HepG2 (cell line): ENCODE results near the gene RRAS. TPM values are rescaled to one million over a fixed set of nuclear protein-coding genes. Genes with fewer than 3 reads are reported as not detected.

Experiments
- ATAC-seq: fragments of 200-7000 bp; cut with Tn5 transposase; 3 replicates; pipeline ENCODE4 v1.9.1; 2020; ENCODE audit warnings: mild to moderate bottlenecking, moderate library complexity
- BruUV-seq: library from RNA; stranded (reverse); fragments of 400-500 nt; replicated peaks from 2 replicates; lab custom pipeline; 2021; lab: Mats Ljungman, UMichigan
- CTCF ChIA-PET: fragments of 300-600 bp; formaldehyde crosslinking; extraction: SDS; loops from one replicate; lab custom pipeline; 2021; ENCODE audit warnings: low total read pairs, inconsistent platforms, low intra/inter-chr PET ratio; lab: Yijun Ruan, JAX
- POLR2A ChIA-PET: fragments of 350-600 bp; sonication (Branson Sonifier 250); formaldehyde crosslinking; loops from one replicate; lab custom pipeline; 2020; ENCODE audit warnings: antibody characterized with exemption, inconsistent platforms; lab: Yijun Ruan, JAX
- DNase-seq: peaks from one replicate; pipeline ENCODE4 v3.0.0-alpha.2; 2015; ENCODE audit warnings: low spot score
- FAIRE-seq: peaks from 3 replicates; lab custom pipeline; 2011; peaks lifted over from hg19 to GRCh38; lab: Jason Lieb, UNC
- H2AFZ ChIP-seq: one replicate; pipeline ENCODE4 v1.6.1; 2011; ENCODE audit warnings: low read length, inconsistent platforms
- H3K27ac ChIP-seq: fragments of 300-600 bp; 3 replicates; pipeline ENCODE4 v1.8.0; 2011; ENCODE audit warnings: mixed run types, mild to moderate bottlenecking, mixed read lengths, low read length, inconsistent platforms; ENCODE audit not compliant: insufficient read depth; ENCODE audit errors: extremely low read length
- H3K27me3 ChIP-seq, 2 experiments: fragments of 200-600 bp in 1 of 2; 2 replicates in 1 of 2; 3 replicates in 1 of 2; pipeline versions ENCODE4 v1.6.0 to v1.8.0; 2011; ENCODE audit warnings: low read length in 2 of 2, mild to moderate bottlenecking in 2 of 2, moderate library complexity in 2 of 2, inconsistent platforms in 1 of 2; ENCODE audit not compliant: insufficient read depth in 2 of 2, control insufficient read depth in 1 of 2
- H3K36me3 ChIP-seq, 2 experiments: fragments of 200-600 bp in 1 of 2; replicated peaks in 1 of 2; 2 replicates in 1 of 2; 3 replicates in 1 of 2; pipeline versions ENCODE4 v1.5.1 to v1.8.0; 2011; ENCODE audit warnings: low read length in 2 of 2, inconsistent platforms in 1 of 2; ENCODE audit not compliant: insufficient read depth in 2 of 2, control insufficient read depth in 1 of 2
- H3K4me1 ChIP-seq: 2 replicates; pipeline ENCODE4 v1.5.1; 2012; ENCODE audit warnings: low read length, inconsistent platforms; ENCODE audit not compliant: insufficient read depth
- H3K4me2 ChIP-seq: 2 replicates; pipeline ENCODE4 v1.6.0; 2011; ENCODE audit warnings: low read depth, low read length, inconsistent platforms
- H3K4me3 ChIP-seq, 3 experiments: fragments of 200-600 bp in 1 of 3; sonication (generic), shearing (Covaris generic) in 1 of 3; replicated peaks in 1 of 3; 2 replicates each; pipeline ENCODE4 v1.5.1; 2011 to 2016; ENCODE audit warnings: low read length in 3 of 3, inconsistent platforms in 2 of 3, low read depth in 2 of 3, mild to moderate bottlenecking in 2 of 3, control low read depth in 1 of 3, mixed read lengths in 1 of 3; ENCODE audit not compliant: insufficient read depth in 1 of 3
- H3K79me2 ChIP-seq: one replicate; pipeline ENCODE4 v1.6.1; 2011; ENCODE audit warnings: low read length, inconsistent platforms; ENCODE audit not compliant: insufficient read depth
- H3K9ac ChIP-seq: 2 replicates; pipeline ENCODE4 v1.6.0; 2011; ENCODE audit warnings: mild to moderate bottlenecking, low read depth, low read length, inconsistent platforms; ENCODE audit not compliant: insufficient read depth
- H3K9me3 ChIP-seq: 2 replicates; pipeline ENCODE4 v1.5.1; 2012; ENCODE audit warnings: mild to moderate bottlenecking, low read length
- H4K20me1 ChIP-seq: 2 replicates; pipeline ENCODE4 v1.6.0; 2011; ENCODE audit warnings: inconsistent platforms, mild to moderate bottlenecking, low read length, moderate library complexity; ENCODE audit not compliant: insufficient read depth
- ATF3 ChIP-seq: sonication (generic); formaldehyde crosslinking; IDR thresholded peaks from 2 replicates; pipeline ENCODE4 v1.4.0; 2020; ENCODE audit warnings: missing genetic modification reagents
- BCL6 ChIP-seq: IDR thresholded peaks from 2 replicates; pipeline ENCODE4 v1.6.1; 2016; ENCODE audit warnings: missing genetic modification reagents, missing compliant biosample characterization
- CC2D1A ChIP-seq: sonication (generic); formaldehyde crosslinking; IDR thresholded peaks from 2 replicates; pipeline ENCODE4 v1.8.1; 2023; ENCODE audit warnings: mild to moderate bottlenecking, missing genetic modification reagents
- E2F1 ChIP-seq: sonication (generic); formaldehyde crosslinking; IDR thresholded peaks from 2 replicates; pipeline ENCODE4 v1.5.0; 2020; ENCODE audit warnings: missing genetic modification reagents
- HNF4A ChIP-seq: sonication (generic); formaldehyde crosslinking; IDR thresholded peaks from 2 replicates; pipeline ENCODE4 v1.4.0; 2020; ENCODE audit warnings: missing genetic modification reagents
- HOXA7 ChIP-seq: sonication (generic); formaldehyde crosslinking; IDR thresholded peaks from 2 replicates; pipeline ENCODE4 v1.8.1; 2022; ENCODE audit warnings: mild to moderate bottlenecking, missing genetic modification reagents, moderate library complexity
- KLF13 ChIP-seq: sonication (generic); formaldehyde crosslinking; IDR thresholded peaks from 2 replicates; pipeline ENCODE4 v1.4.0; 2020; ENCODE audit warnings: mild to moderate bottlenecking, missing genetic modification reagents
- KLF9 ChIP-seq: IDR thresholded peaks from 2 replicates; pipeline ENCODE4 v1.6.1; 2016; ENCODE audit warnings: low read depth
- MEF2D ChIP-seq: sonication (generic); formaldehyde crosslinking; IDR thresholded peaks from 2 replicates; pipeline ENCODE4 v1.5.1; 2020; ENCODE audit warnings: mild to moderate bottlenecking, missing genetic modification reagents
- MXD1 ChIP-seq: sonication (generic); formaldehyde crosslinking; IDR thresholded peaks from 2 replicates; pipeline ENCODE4 v1.4.0; 2020; ENCODE audit warnings: mild to moderate bottlenecking, missing genetic modification reagents
- NFE2L2 ChIP-seq: fragments of 150-350 bp; IDR thresholded peaks from 2 replicates; pipeline ENCODE4 v1.6.1; 2014; ENCODE audit warnings: low read length
- NPAS2 ChIP-seq: sonication (generic); formaldehyde crosslinking; IDR thresholded peaks from 2 replicates; pipeline ENCODE4 v1.8.0; 2022; ENCODE audit warnings: mild to moderate bottlenecking, missing genetic modification reagents, borderline replicate concordance
- PAF1 ChIP-seq: IDR thresholded peaks from 2 replicates; pipeline ENCODE4 v1.6.1; 2016; ENCODE audit warnings: missing genetic modification reagents, missing compliant biosample characterization
- PCBP1 ChIP-seq: fragments of 200-400 bp; formaldehyde crosslinking; IDR thresholded peaks from 2 replicates; pipeline ENCODE4 v1.6.1; 2017; ENCODE audit warnings: mild to moderate bottlenecking, low read depth, low read length, borderline replicate concordance
- POLR2A ChIP-seq, 2 experiments: IDR thresholded peaks; 2 replicates each; pipeline ENCODE4 v1.6.1; 2011; ENCODE audit warnings: low read depth in 2 of 2, low read length in 2 of 2, mild to moderate bottlenecking in 1 of 2, moderate library complexity in 1 of 2; ENCODE audit not compliant: insufficient read depth in 1 of 2
- SRY ChIP-seq: sonication (generic); formaldehyde crosslinking; IDR thresholded peaks from 2 replicates; pipeline ENCODE4 v1.8.0; 2022; ENCODE audit warnings: mild to moderate bottlenecking, missing genetic modification reagents
- TCF12 ChIP-seq, 2 experiments: fragments of 450-650 bp in 1 of 2; sonication (generic) in 1 of 2; formaldehyde crosslinking in 1 of 2; IDR thresholded peaks; 2 replicates each; pipeline versions ENCODE4 v1.6.1 to v1.8.0; 2017 to 2022; ENCODE audit warnings: antibody characterized with exemption in 1 of 2, mild to moderate bottlenecking in 1 of 2, missing genetic modification reagents in 1 of 2, moderate library complexity in 1 of 2
- TOE1 ChIP-seq: sonication (generic); formaldehyde crosslinking; IDR thresholded peaks from 2 replicates; pipeline ENCODE4 v1.4.0; 2020; ENCODE audit warnings: mild to moderate bottlenecking, missing genetic modification reagents
- ZC3H13 ChIP-seq: sonication (generic); formaldehyde crosslinking; IDR thresholded peaks from 2 replicates; pipeline ENCODE4 v1.8.1; 2023; ENCODE audit warnings: mild to moderate bottlenecking, missing genetic modification reagents, moderate library complexity
- ZNF503 ChIP-seq: sonication (generic); formaldehyde crosslinking; IDR thresholded peaks from 2 replicates; pipeline ENCODE4 v1.4.0; 2020; ENCODE audit warnings: missing genetic modification reagents
- ZNF691 ChIP-seq: sonication (generic); formaldehyde crosslinking; IDR thresholded peaks from 2 replicates; pipeline ENCODE4 v1.4.0; 2020; ENCODE audit warnings: missing genetic modification reagents, low read depth, mild to moderate bottlenecking, borderline replicate concordance
- WGBS: methylation state at CpG from one replicate; pipeline ENCODE4 v1.1.6; 2017; ENCODE audit warnings: low lambda C conversion rate; 5-methylcytosine and 5-hydroxymethylcytosine counted together
- in situ Hi-C: cut with HindIII; loops from 2 replicates; pipeline ENCODE4 v1.10.0; 2017; ENCODE audit warnings: low pct_unique_long_range_greater_than_20kb; ENCODE audit not compliant: extremely low pct_ligation_motif_present
- intact Hi-C: fragments of 100-400 bp; cut with micrococcal nuclease; formaldehyde crosslinking; loops from one replicate; pipeline ENCODE4 v1.10.0; 2022; ENCODE audit not compliant: unreplicated experiment
- polyA plus RNA-seq, 8 experiments: library from polyadenylated mRNA; depleted of rRNA in 3 of 8; stranded (reverse) in 7 of 8; unstranded in 1 of 8; fragments of >200 nt; fragmentation: Illumina TruSeq in 4 of 8; extraction: Trizol in 4 of 8; gene quantifications; 2 replicates each; pipeline versions ENCODE4 v1.2.1 to v1.2.3, GENCODE V29; 2011 to 2016; ENCODE audit warnings: low read depth in 4 of 8, missing spikeins in 1 of 8, mixed read lengths in 1 of 8; ENCODE audit not compliant: insufficient read depth in 1 of 8
- total RNA-seq, 5 experiments: library from RNA; depleted of rRNA; stranded (reverse); fragments of >200 nt; fragmentation: Illumina TruSeq; extraction: Trizol; gene quantifications; 2 replicates each; pipeline ENCODE4 v1.2.3, GENCODE V29; 2016; ENCODE audit warnings: low read depth in 1 of 5

RRAS gene
- total and polyA plus RNA-seq, 2 of the 13 experiments (the other 11 are each of a cell fraction or from before 2014, with no cell fraction given) = 1.5 to 12.0 TPM

GRCh38 chr19:49685845-49686332 is 45.9 kb upstream of the RRAS start:
- Histone ChIP-seq H3K79me2 (peaks cover 9% of the 10 kb centered on the region), H4K20me1 (peaks cover 14% of the 10 kb centered on the region), H3K4me1 (peaks cover 5% of the 10 kb centered on the region), H3K27ac (no peak overlapping the region), H3K36me3 (peaks cover 25 to 64% of the 10 kb centered on the region in 2 experiments), H3K9me3 (no peaks in the 10 kb centered on the region), H3K4me2 (no peak overlapping the region), H2AFZ (no peak overlapping the region), H3K4me3 (no peak overlapping the region), H3K27me3 (no peaks in the 10 kb centered on the region), H3K9ac (no peak overlapping the region)
- ChIA-PET CTCF (no interaction called here), POLR2A (interaction anchor here (1.2 to 1.5 kb wide), 2 partner anchors 10 to 165 kb away, joined by 3 to 5 read pairs; partner anchors contain the start of gene PTOV1)
- in situ Hi-C loops = no loop called here
- FAIRE-seq (no peak), ATAC-seq (no peak), DNase-seq (no peak)
- no TSS peak for BruUV-seq
- 97% methylated on average over 19 of the region's 23 CpGs for WGBS
- intact Hi-C loops = no loop called here
- TF ChIP-seq HOXA7 (no peak), PCBP1 (no peak), CC2D1A (CRISPR knock-in tag) (no peak), NPAS2 (CRISPR knock-in tag) (no peak), ZNF503 (no peak), MXD1 (no peak), ZC3H13 (CRISPR knock-in tag) (no peak), ZNF691 (CRISPR knock-in tag) (no peak), PAF1 (CRISPR knock-in tag) (no peak), BCL6 (CRISPR knock-in tag) (no peak), E2F1 (no peak), TCF12 (IDR thresholded peaks at IDR 0.05) (no peak), TCF12 (CRISPR knock-in tag; IDR thresholded peaks at IDR 0.05) (no peak), KLF13 (CRISPR knock-in tag) (no peak), NFE2L2 (no peak), KLF9 (CRISPR knock-in tag) (no peak), HNF4A (CRISPR knock-in tag) (no peak), SRY (no peak), MEF2D (no peak), TOE1 (CRISPR knock-in tag) (no peak), ATF3 (CRISPR knock-in tag) (no peak), POLR2A (IDR thresholded peaks at IDR 0.05; ENCODE audit: insufficient read depth in 1 of 2, low read depth in 2 of 2, low read length in 2 of 2) (0 out of 4 replicates have a peak, but pooled peaks of 1 of the 2 experiments have one; percentile 32)
